Measurements from ENCODE around the gene HOXA5. TPM values are rescaled to one million over a fixed set of nuclear protein-coding genes. Genes with fewer than 3 reads are reported as not detected.
A peak's percentile ranks its signal among the peaks of the same experiment; 100 is the strongest.

Gene HOXA5
- total RNA-seq, 2 donors from 2014 or later: 9.6 to 18.7 TPM

DNA sequence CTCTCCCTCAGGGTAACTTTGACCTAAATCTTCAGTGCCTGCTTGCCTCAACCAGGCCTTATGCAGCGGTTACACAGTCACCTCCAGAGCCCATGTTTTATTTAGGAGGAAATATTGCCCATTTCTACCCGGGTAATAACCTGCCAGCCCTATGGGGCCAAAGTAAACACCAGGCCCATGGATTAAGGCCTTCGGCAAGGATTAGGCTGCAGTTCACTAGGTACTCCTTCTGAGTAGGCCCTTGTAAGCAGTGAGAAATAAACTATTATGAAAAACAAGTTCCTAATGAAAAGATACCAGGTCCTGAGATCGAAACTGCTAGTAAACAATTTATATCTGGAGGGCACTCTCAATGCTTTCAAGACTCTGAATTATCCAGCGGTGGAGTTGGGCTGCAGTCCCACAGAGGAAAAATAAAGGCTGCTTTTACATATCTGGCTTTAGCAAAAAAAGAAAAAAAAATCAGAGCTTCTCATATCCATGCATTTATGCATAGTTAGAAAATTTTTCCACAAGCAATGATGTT, 34.4 kb upstream of the HOXA5 start:
- Histone ChIP-seq H3K9me3 (no peaks in the 10 kb centered on the region), H3K4me3 (peak overlapping the region; percentile 28), H3K27ac (peak overlapping the region; percentile 94), H3K27me3 (peaks cover 10% of the 10 kb centered on the region), H3K4me1 (peaks cover 14% of the 10 kb centered on the region), H3K9ac (ENCODE audit: low read depth in 2 of 2, low read length in 2 of 2) (peak overlapping the region; percentile 67 to 98), H3K36me3 (no peaks in the 10 kb centered on the region)
- TF ChIP-seq CTCF (IDR thresholded peaks at IDR 0.05): no peak
- intact Hi-C loops (cut with DNase I): no loop called here
- DNase-seq: no peak

GRCh38 chr7:27176962-27177794, 33.7 kb upstream of the HOXA5 start:
- H3K36me3 ChIP-seq: no peaks in the 10 kb centered on the region
- H3K27ac ChIP-seq: peak overlapping the region; percentile 94

GRCh38 chr7:27176524-27176845, 33.0 kb upstream of the HOXA5 start:
- Histone ChIP-seq H3K9ac (ENCODE audit: low read depth in 2 of 2, low read length in 2 of 2) (peak overlapping the region; percentile 77 to 98), H3K27me3 (peaks cover 10% of the 10 kb centered on the region), H3K27ac (peak overlapping the region; percentile 94), H3K4me3 (peak overlapping the region; percentile 24), H3K36me3 (no peaks in the 10 kb centered on the region), H3K4me1 (peaks cover 4% of the 10 kb centered on the region), H3K9me3 (no peaks in the 10 kb centered on the region)
- no peak for DNase-seq
- intact Hi-C loops (cut with DNase I): no loop called here
- no peak for TF ChIP-seq CTCF (IDR thresholded peaks at IDR 0.05)

More at GRCh38 chr7:27176962-27177794, 33.7 kb upstream of the HOXA5 start:
- Histone ChIP-seq H3K9ac (ENCODE audit: low read depth in 2 of 2, low read length in 2 of 2) (peak overlapping the region; percentile 67 to 98), H3K27me3 (peaks cover 10% of the 10 kb centered on the region), H3K4me1 (peaks cover 10% of the 10 kb centered on the region), H3K4me3 (peak overlapping the region; percentile 28), H3K9me3 (no peaks in the 10 kb centered on the region)
- TF ChIP-seq CTCF (IDR thresholded peaks at IDR 0.05): no peak
- intact Hi-C loops (cut with DNase I): no loop called here
- no peak for DNase-seq

GRCh38 chr7:27175626-27176523, 32.4 kb upstream of the HOXA5 start:
- DNase-seq: no peak
- peak overlapping the region; percentile 94 for H3K27ac ChIP-seq
- intact Hi-C loops (cut with DNase I): no loop called here
- H3K4me1 ChIP-seq: peaks cover 3% of the 10 kb centered on the region
- no peaks in the 10 kb centered on the region for H3K9me3 ChIP-seq
- H3K9ac ChIP-seq (ENCODE audit: low read depth in 2 of 2, low read length in 2 of 2): peak overlapping the region; percentile 77 to 98
- TF ChIP-seq CTCF (IDR thresholded peaks at IDR 0.05): no peak
- no peaks in the 10 kb centered on the region for H3K36me3 ChIP-seq
- H3K4me3 ChIP-seq: peak overlapping the region; percentile 24
- H3K27me3 ChIP-seq: peaks cover 10% of the 10 kb centered on the region

GRCh38 chr7:27174874-27175625, 31.6 kb upstream of the HOXA5 start:
- H3K9ac ChIP-seq (ENCODE audit: low read depth in 2 of 2, low read length in 2 of 2): peak overlapping the region; percentile 92 to 98
- H3K4me1 ChIP-seq: no peaks in the 10 kb centered on the region
- H3K9me3 ChIP-seq: no peaks in the 10 kb centered on the region
- peak; percentile 90 for DNase-seq
- H3K36me3 ChIP-seq: no peaks in the 10 kb centered on the region
- intact Hi-C loops (cut with DNase I): no loop called here
- peak overlapping the region; percentile 57 for H3K4me3 ChIP-seq
- peak overlapping the region; percentile 94 for H3K27ac ChIP-seq
- H3K27me3 ChIP-seq: peaks cover 10% of the 10 kb centered on the region
- no peak for TF ChIP-seq CTCF (IDR thresholded peaks at IDR 0.05)

All from colonic mucosa (tissue), 4 donors.